Lower lobe of right lung (tissue), 2 donors: ENCODE results near the gene LPGAT1. TPM values are rescaled to one million over a fixed set of nuclear protein-coding genes. Genes with fewer than 3 reads are reported as not detected.
A peak's percentile ranks its signal among the peaks of the same experiment; 100 is the strongest.

Experiments
- ATAC-seq, 2 donors: fragments of 200-7000 bp; cut with Tn5 transposase; one replicate each; pipeline ENCODE4 v1.9.1; 2020 to 2022; ENCODE audit warnings: mild to moderate bottlenecking in 2 of 2, moderate library complexity in 2 of 2
- DNase-seq: peaks from one replicate; pipeline ENCODE4 v3.0.0-alpha.2; 2020
- H3K27ac ChIP-seq: fragments of 200-600 bp; one replicate; pipeline ENCODE4 v1.8.0; 2022
- H3K27me3 ChIP-seq: fragments of 200-600 bp; one replicate; pipeline ENCODE4 v1.8.0; 2022; ENCODE audit warnings: low read depth
- H3K36me3 ChIP-seq: fragments of 200-600 bp; one replicate; pipeline ENCODE4 v1.8.0; 2022; ENCODE audit warnings: mild to moderate bottlenecking
- H3K4me1 ChIP-seq: fragments of 200-600 bp; one replicate; pipeline ENCODE4 v1.8.0; 2022
- H3K4me3 ChIP-seq: fragments of 200-600 bp; one replicate; pipeline ENCODE4 v1.8.0; 2022; ENCODE audit warnings: mild to moderate bottlenecking
- H3K9me3 ChIP-seq: fragments of 200-600 bp; one replicate; pipeline ENCODE4 v1.8.0; 2022
- CTCF ChIP-seq: fragments of 200-600 bp; IDR thresholded peaks from one replicate; pipeline ENCODE4 v1.8.0; 2022; ENCODE audit warnings: antibody characterized with exemption, mild to moderate bottlenecking
- intact Hi-C: fragments of 100-400 bp; cut with DNase I; formaldehyde crosslinking; loops from one replicate; pipeline ENCODE4 v1.11.0; 2022
- total RNA-seq: library from RNA; stranded (reverse); fragmentation: NEBNext Ultra II Directional; extraction: Animal tissue kit (Norgen Biotek cat#: 25700); gene quantifications from one replicate; pipeline ENCODE4 v1.2.1, GENCODE V29; 2021
- donor health status: DM: no; HTN: yes; CAD: no; lungs with severe emphysema.

Gene LPGAT1
- total RNA-seq, 1 donor from 2014 or later, result 34.9 TPM

DNA sequence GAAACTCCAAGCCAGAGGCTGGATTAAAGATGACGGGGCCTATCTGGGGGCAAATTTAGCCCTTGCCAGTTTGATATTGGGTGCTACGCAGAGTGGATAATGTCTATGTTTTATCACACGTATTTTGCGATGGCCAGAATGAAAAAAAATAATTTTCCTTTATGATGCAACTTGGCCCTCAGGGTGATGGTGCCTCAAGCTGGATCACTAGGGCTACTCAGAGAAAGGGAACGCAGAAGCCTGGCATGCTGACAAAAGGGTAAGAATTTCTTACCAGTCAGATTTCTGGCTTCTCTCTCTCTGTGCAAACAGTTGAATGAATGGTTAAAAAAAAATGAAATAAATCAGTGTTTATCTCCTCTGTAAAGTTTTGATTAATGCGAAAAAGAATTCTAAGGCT is 122.6 kb downstream of the LPGAT1 start:
- Histone ChIP-seq H3K36me3 (no peaks in the 10 kb centered on the region), H3K4me3 (no peak overlapping the region), H3K27me3 (no peaks in the 10 kb centered on the region), H3K9me3 (no peaks in the 10 kb centered on the region), H3K27ac (no peak overlapping the region), H3K4me1 (no peaks in the 10 kb centered on the region)
- intact Hi-C loops, result no loop called here
- no peak for TF ChIP-seq CTCF
- DNase-seq (no peak), ATAC-seq (no peak)

- Histone ChIP-seq H3K27me3 (no peaks in the 10 kb centered on the region), H3K36me3 (no peaks in the 10 kb centered on the region), H3K4me1 (no peaks in the 10 kb centered on the region), H3K9me3 (no peaks in the 10 kb centered on the region), H3K27ac (no peak overlapping the region), H3K4me3 (no peak overlapping the region)
- no peak for TF ChIP-seq CTCF
- DNase-seq, result no peak
- intact Hi-C loops, result no loop called here
- ATAC-seq, result peak; percentile 32 to 57
Measured at GRCh38 chr1:211705467-211706091, 125.0 kb downstream of the LPGAT1 start.

DNA sequence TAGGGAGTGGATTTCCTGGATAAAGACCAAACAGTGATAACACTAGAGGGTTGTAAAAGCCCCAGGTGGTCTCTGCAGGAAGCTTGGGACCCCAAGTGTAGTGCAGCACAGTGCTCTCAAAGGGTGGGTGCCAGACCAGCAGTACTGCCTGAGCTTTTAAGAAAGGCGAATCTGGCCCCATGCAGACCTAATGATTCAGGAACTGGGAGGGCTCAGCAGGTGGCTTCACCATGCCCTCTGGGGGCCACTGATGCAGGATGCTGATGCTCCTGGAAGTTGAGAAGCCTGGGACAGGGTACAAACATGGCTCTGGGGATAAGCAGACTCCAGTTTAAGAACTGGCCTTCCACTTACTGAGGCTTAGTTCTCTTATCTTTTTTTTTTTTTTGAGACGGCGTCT is 126.0 kb downstream of the LPGAT1 start:
- Histone ChIP-seq H3K27me3 (no peaks in the 10 kb centered on the region), H3K27ac (no peak overlapping the region), H3K9me3 (no peaks in the 10 kb centered on the region), H3K4me1 (no peaks in the 10 kb centered on the region), H3K36me3 (no peaks in the 10 kb centered on the region), H3K4me3 (no peak overlapping the region)
- ATAC-seq (no peak), DNase-seq (no peak)
- intact Hi-C loops, result no loop called here
- TF ChIP-seq CTCF, result no peak

GRCh38 chr1:211703812-211704537 is 126.6 kb downstream of the LPGAT1 start:
- H3K27ac ChIP-seq, result no peak overlapping the region
- no peak for TF ChIP-seq CTCF
- intact Hi-C loops, result no loop called here
- H3K36me3 ChIP-seq, result no peaks in the 10 kb centered on the region
- H3K4me3 ChIP-seq, result no peak overlapping the region
- H3K4me1 ChIP-seq, result peaks cover 1% of the 10 kb centered on the region
- DNase-seq (no peak), ATAC-seq (no peak)
- H3K27me3 ChIP-seq, result peaks cover 4% of the 10 kb centered on the region
- H3K9me3 ChIP-seq, result no peaks in the 10 kb centered on the region

DNA sequence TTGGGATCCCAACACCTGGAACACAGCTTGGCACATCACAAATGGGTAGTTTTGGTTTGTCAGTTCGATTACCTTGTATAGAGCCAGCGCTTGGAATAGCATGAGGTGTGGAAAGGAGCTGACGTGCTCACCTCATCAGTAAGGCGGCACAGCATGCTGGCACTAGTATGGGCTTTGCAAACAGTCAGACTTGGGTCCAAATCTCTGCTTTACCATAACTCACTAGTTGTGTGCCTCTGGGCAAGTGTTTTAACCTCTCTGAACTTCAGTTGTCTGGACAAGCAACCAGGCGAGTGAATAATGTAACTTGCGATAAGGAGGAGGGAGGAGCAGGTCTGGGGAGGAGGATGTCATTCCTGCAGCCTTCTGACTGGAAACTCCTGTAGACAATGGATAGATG is 128.8 kb downstream of the LPGAT1 start:
- intact Hi-C loops, result no loop called here
- H3K4me1 ChIP-seq, result peaks cover 11% of the 10 kb centered on the region
- no peak for DNase-seq
- no peak for ATAC-seq
- H3K4me3 ChIP-seq, result no peak overlapping the region
- H3K27ac ChIP-seq, result no peak overlapping the region
- no peaks in the 10 kb centered on the region for H3K36me3 ChIP-seq
- no peaks in the 10 kb centered on the region for H3K9me3 ChIP-seq
- H3K27me3 ChIP-seq, result peaks cover 6% of the 10 kb centered on the region
- TF ChIP-seq CTCF, result no peak
